ENCODE results near the gene CES5A.

DNA sequence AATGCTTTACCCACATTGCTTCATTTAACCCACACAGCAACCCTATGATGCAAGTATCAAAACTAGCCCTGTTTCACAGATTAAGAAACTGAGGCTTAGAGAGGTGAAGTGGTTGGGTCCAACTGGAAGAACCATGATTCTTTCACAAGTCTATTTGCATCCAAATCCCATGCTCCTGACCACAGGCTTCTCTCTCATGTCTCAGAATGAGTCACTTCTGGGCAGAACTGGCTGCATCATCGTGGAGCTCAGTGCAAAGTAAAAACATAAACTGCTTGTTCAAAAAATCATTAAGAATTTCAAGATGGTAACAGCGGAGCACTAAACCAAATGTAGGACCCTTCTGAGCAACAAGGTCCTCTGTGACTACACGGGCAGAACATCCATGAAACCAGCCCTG, 22.1 kb downstream of the CES5A start:
- no peak for TF ChIP-seq POLR2A (IDR thresholded peaks at IDR 0.05)
- TF ChIP-seq, protein P1, sequence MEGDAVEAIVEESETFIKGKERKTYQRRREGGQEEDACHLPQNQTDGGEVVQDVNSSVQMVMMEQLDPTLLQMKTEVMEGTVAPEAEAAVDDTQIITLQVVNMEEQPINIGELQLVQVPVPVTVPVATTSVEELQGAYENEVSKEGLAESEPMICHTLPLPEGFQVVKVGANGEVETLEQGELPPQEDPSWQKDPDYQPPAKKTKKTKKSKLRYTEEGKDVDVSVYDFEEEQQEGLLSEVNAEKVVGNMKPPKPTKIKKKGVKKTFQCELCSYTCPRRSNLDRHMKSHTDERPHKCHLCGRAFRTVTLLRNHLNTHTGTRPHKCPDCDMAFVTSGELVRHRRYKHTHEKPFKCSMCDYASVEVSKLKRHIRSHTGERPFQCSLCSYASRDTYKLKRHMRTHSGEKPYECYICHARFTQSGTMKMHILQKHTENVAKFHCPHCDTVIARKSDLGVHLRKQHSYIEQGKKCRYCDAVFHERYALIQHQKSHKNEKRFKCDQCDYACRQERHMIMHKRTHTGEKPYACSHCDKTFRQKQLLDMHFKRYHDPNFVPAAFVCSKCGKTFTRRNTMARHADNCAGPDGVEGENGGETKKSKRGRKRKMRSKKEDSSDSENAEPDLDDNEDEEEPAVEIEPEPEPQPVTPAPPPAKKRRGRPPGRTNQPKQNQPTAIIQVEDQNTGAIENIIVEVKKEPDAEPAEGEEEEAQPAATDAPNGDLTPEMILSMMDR (IDR thresholded peaks at IDR 0.05), result no peak

All from lower leg skin (tissue), 3 donors.